GM23338 (cell line): Measurements from ENCODE around the gene TSPAN13. TPM values are rescaled to one million over a fixed set of nuclear protein-coding genes. Genes with fewer than 3 reads are reported as not detected.

Experiments
- ATAC-seq: fragments of 200-7000 bp; cut with Tn5 transposase; 3 replicates; pipeline ENCODE4 v1.9.1; 2020
- DNase-seq: peaks from one replicate; pipeline ENCODE4 v3.0.0-alpha.2; 2015; ENCODE audit warnings: low spot score
- H2AFZ ChIP-seq: fragments of 200-600 bp; sonication (generic); 2 replicates; pipeline ENCODE4 v1.8.0; 2016; ENCODE audit warnings: antibody characterized with exemption, mild to moderate bottlenecking, moderate library complexity
- H3F3A ChIP-seq: fragments of 200-600 bp; sonication (generic); replicated peaks from 2 replicates; pipeline ENCODE4 v1.8.0; 2017; ENCODE audit warnings: antibody characterized with exemption, mixed run types, low read depth
- H3K27ac ChIP-seq: fragments of 200-600 bp; sonication (generic); 2 replicates; pipeline ENCODE4 v1.6.1; 2016; ENCODE audit warnings: low read depth
- H3K27me3 ChIP-seq: fragments of 200-600 bp; sonication (generic); 2 replicates; pipeline ENCODE4 v1.8.0; 2016; ENCODE audit warnings: mild to moderate bottlenecking, mixed run types, moderate library complexity; ENCODE audit not compliant: insufficient read depth
- H3K36me3 ChIP-seq: fragments of 200-600 bp; sonication (generic); 2 replicates; pipeline ENCODE4 v1.8.0; 2016; ENCODE audit warnings: mild to moderate bottlenecking; ENCODE audit not compliant: insufficient read depth
- H3K4me1 ChIP-seq: fragments of 200-600 bp; sonication (generic); 2 replicates; pipeline ENCODE4 v1.8.0; 2016; ENCODE audit warnings: mild to moderate bottlenecking, moderate library complexity; ENCODE audit not compliant: insufficient read depth
- H3K4me2 ChIP-seq: fragments of 200-600 bp; sonication (generic); 2 replicates; pipeline ENCODE4 v1.7.1; 2017; ENCODE audit warnings: mixed run types
- H3K4me3 ChIP-seq: fragments of 200-600 bp; sonication (generic); 2 replicates; pipeline ENCODE4 v1.6.1; 2016; ENCODE audit warnings: mixed run types
- H3K79me2 ChIP-seq: fragments of 200-600 bp; sonication (generic); replicated peaks from 2 replicates; pipeline ENCODE4 v1.8.0; 2017; ENCODE audit warnings: mild to moderate bottlenecking; ENCODE audit not compliant: insufficient read depth
- H3K9me2 ChIP-seq: fragments of 200-600 bp; sonication (generic); 2 replicates; pipeline ENCODE4 v1.8.0; 2017; ENCODE audit not compliant: insufficient read depth
- H4K20me1 ChIP-seq: fragments of 200-600 bp; sonication (generic); replicated peaks from 2 replicates; pipeline ENCODE4 v1.8.0; 2017; ENCODE audit warnings: mild to moderate bottlenecking; ENCODE audit not compliant: insufficient read depth
- H3K27ac Mint-ChIP-seq: 2 replicates; pipeline ENCODE4 v1.8.0; 2020; ENCODE audit warnings: inconsistent platforms, mild to moderate bottlenecking, moderate library complexity, mixed read lengths
- H3K27me3 Mint-ChIP-seq: 3 replicates; pipeline ENCODE4 v1.8.0; 2022; ENCODE audit warnings: low read depth, mild to moderate bottlenecking, moderate library complexity, mixed read lengths, inconsistent platforms; ENCODE audit not compliant: insufficient read depth, poor library complexity
- H3K36me3 Mint-ChIP-seq: 3 replicates; pipeline ENCODE4 v1.8.0; 2021; ENCODE audit warnings: low read depth, mild to moderate bottlenecking, inconsistent platforms, moderate library complexity, mixed read lengths
- H3K4me1 Mint-ChIP-seq: 3 replicates; pipeline ENCODE4 v1.8.0; 2020; ENCODE audit warnings: mild to moderate bottlenecking, inconsistent platforms, mixed read lengths
- H3K4me3 Mint-ChIP-seq: 3 replicates; pipeline ENCODE4 v1.8.0; 2021; ENCODE audit warnings: moderate library complexity, mild to moderate bottlenecking, inconsistent platforms, mixed read lengths
- H3K9me3 Mint-ChIP-seq: 3 replicates; pipeline ENCODE4 v1.8.0; 2020; ENCODE audit warnings: moderate library complexity, mild to moderate bottlenecking, inconsistent platforms, mixed read lengths
- CREB1 ChIP-seq: fragments of 250-450 bp; sonication (Bioruptor Pico); IDR thresholded peaks from 2 replicates; pipeline ENCODE4 v1.5.0; 2020; ENCODE audit warnings: low read depth, mild to moderate bottlenecking, moderate library complexity
- CTCF ChIP-seq, 2 experiments: fragments of 200-600 bp in 1 of 2; sonication (generic) in 1 of 2; conservative IDR thresholded peaks; 2 replicates each; pipeline versions ENCODE4 v1.5.1 to v1.6.1; 2016 to 2017; ENCODE audit warnings: antibody characterized with exemption in 2 of 2, low read depth in 2 of 2, mild to moderate bottlenecking in 2 of 2, moderate library complexity in 1 of 2
- ETS1 ChIP-seq: IDR thresholded peaks from 2 replicates; pipeline ENCODE4 v1.6.1; 2016; ENCODE audit warnings: antibody characterized with exemption
- EZH2 ChIP-seq: fragments of 200-600 bp; sonication (generic); IDR thresholded peaks from one replicate; pipeline ENCODE4 v1.8.0; 2017; ENCODE audit warnings: antibody characterized with exemption, mild to moderate bottlenecking, low read depth; ENCODE audit not compliant: unreplicated experiment
- EZH2phosphoT487 ChIP-seq: fragments of 200-600 bp; sonication (generic); IDR thresholded peaks from one replicate; pipeline ENCODE4 v1.8.1; 2018; ENCODE audit warnings: antibody characterized with exemption; ENCODE audit not compliant: unreplicated experiment
- JUNB ChIP-seq: IDR thresholded peaks from one replicate; pipeline ENCODE4 v1.6.1; 2016; ENCODE audit warnings: antibody characterized with exemption; ENCODE audit not compliant: unreplicated experiment
- POLR2AphosphoS5 ChIP-seq: IDR thresholded peaks from 2 replicates; pipeline ENCODE4 v1.6.1; 2016; ENCODE audit warnings: antibody characterized with exemption, low read depth
- REST ChIP-seq: IDR thresholded peaks from one replicate; pipeline ENCODE4 v1.6.1; 2018; ENCODE audit warnings: antibody characterized with exemption; ENCODE audit not compliant: unreplicated experiment
- STAT1 ChIP-seq: IDR thresholded peaks from one replicate; pipeline ENCODE4 v1.6.1; 2016; ENCODE audit warnings: antibody characterized with exemption; ENCODE audit not compliant: unreplicated experiment
- ZNF114 ChIP-seq: fragments of 250-450 bp; sonication (Bioruptor Pico); IDR thresholded peaks from 2 replicates; pipeline ENCODE4 v1.5.0; 2020; ENCODE audit warnings: mild to moderate bottlenecking, moderate library complexity
- ZNF331 ChIP-seq: fragments of 250-450 bp; sonication (Bioruptor Pico); IDR thresholded peaks from 2 replicates; pipeline ENCODE4 v1.5.0; 2020; ENCODE audit warnings: low read depth, mild to moderate bottlenecking, moderate library complexity
- polyA plus RNA-seq: library from polyadenylated mRNA; unstranded; fragments of >200 nt; fragmentation: Nextera tagmentation; extraction: Ambion mirVana; gene quantifications from 2 replicates; pipeline ENCODE4 v1.2.1, GENCODE V29; 2016
- total RNA-seq: library from RNA; depleted of rRNA; stranded (reverse); fragments of >200 nt; shearing (Covaris generic); gene quantifications from 2 replicates; pipeline ENCODE4 v1.2.3, GENCODE V29; 2014

The TSPAN13 gene
- total and polyA plus RNA-seq, 2 experiments from 2014 or later = 27.6 to 40.9 TPM

- TF ChIP-seq ETS1 (no peak), REST (no peak), EZH2phosphoT487 (no peak)
Observed at GRCh38 chr7:16742547-16742946, 11.0 kb upstream of the TSPAN13 start (continued).

GRCh38 chr7:16743236-16743635, 10.3 kb upstream of the TSPAN13 start:
- Mint-ChIP-seq H3K9me3 (no peaks in the 10 kb centered on the region), H3K4me3 (no peak overlapping the region), H3K4me1 (peaks cover 19% of the 10 kb centered on the region), H3K36me3 (no peaks in the 10 kb centered on the region), H3K27me3 (no peaks in the 10 kb centered on the region), H3K27ac (no peak overlapping the region)
- Histone ChIP-seq H3K9me2 (0 out of 2 replicates have a peak, but pooled peaks cover 7% of the 10 kb centered on the region), H3K27me3 (no peaks in the 10 kb centered on the region), H3K79me2 (no peaks in the 10 kb centered on the region), H3K4me3 (no peak overlapping the region), H3K36me3 (no peaks in the 10 kb centered on the region), H4K20me1 (no peaks in the 10 kb centered on the region), H3K4me2 (no peak overlapping the region), H3F3A (no peaks in the 10 kb centered on the region), H3K27ac (no peak overlapping the region), H3K4me1 (peaks cover 9% of the 10 kb centered on the region), H2AFZ (no peak overlapping the region)
- ATAC-seq (no peak), DNase-seq (no peak)
- TF ChIP-seq CTCF (conservative IDR thresholded peaks at IDR 0.05; ENCODE audit: low read depth in 2 of 2) (no peak), ETS1 (no peak), STAT1 (no peak), POLR2AphosphoS5 (no peak), ZNF331 (CRISPR knock-in tag) (no peak), ZNF114 (CRISPR knock-in tag) (no peak), REST (no peak), EZH2 (no peak), CREB1 (no peak), JUNB (no peak), EZH2phosphoT487 (no peak)
